ENCODE results near the gene POLE. TPM values are rescaled to one million over a fixed set of nuclear protein-coding genes. Genes with fewer than 3 reads are reported as not detected.

The POLE gene
- polyA plus RNA-seq, 6 donors from 2014 or later, result 1.7 to 8.2 (median 2.6) TPM; not detected in 1

DNA sequence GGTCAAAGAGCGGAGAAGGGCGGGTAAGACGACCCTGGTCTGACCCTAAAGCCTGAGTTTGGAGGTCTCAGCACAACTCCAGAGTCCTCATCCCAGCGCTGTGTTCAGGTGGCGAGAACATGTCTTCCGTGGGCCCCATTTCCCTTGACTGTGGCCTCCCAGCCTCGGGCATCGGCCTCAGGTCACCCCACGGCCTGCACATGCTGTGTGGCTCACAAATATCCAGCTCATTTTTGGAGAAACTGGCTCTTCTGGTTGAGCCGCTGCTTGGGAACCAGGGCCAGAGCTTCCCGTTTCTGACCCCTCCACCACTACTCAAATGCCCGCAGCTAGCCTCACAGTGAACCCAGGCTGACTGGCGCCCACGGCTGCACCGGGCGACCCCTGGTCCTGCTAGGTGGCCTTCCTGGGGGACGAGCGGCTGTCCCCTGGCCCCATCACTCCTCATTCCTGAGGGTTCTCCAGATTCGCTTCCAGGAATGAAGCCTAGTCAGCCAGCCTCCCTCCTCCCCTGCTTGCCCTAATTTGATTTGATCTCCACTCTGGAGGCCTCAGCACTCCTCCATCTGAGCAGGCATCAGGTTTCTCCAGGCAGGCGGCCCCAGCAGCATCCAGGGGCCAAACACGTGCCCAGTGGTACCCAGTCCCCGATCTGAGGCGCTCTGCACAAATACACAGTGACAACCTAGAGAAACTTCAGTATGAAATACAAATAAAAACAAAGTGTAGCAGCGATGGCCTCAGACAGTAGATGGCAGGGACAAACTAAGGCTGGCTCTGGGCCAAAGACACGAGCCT, 63.9 kb downstream of the POLE start:
- Mint-ChIP-seq H3K9me3 (no peaks in the 10 kb centered on the region), H3K4me1 (peaks cover 0 to 6% (median under 1%) of the 10 kb centered on the region in 3 donors), H3K27ac (peak overlapping the region in 1 of 6 donors; percentile 76), H3K27me3 (peaks cover 0 to 8% (median 2%) of the 10 kb centered on the region in 3 donors), H3K36me3 (peaks cover 0 to 9% of the 10 kb centered on the region in 2 donors), H3K4me3 (peak overlapping the region in 1 of 8 donors; percentile 63)
- no peak for ATAC-seq (ENCODE audit: low read depth in 2 of 2)
- DNase-seq, result no peak

- Mint-ChIP-seq H3K27ac (peak overlapping the region in 1 of 6 donors; percentile 76), H3K9me3 (peaks cover 0 to 7% (median 3%) of the 10 kb centered on the region in 7 donors), H3K27me3 (peaks cover 5 to 16% (median 9%) of the 10 kb centered on the region in 3 donors), H3K4me1 (peaks cover 6 to 13% (median 8%) of the 10 kb centered on the region in 3 donors), H3K4me3 (no peak overlapping the region), H3K36me3 (peaks cover 5 to 16% of the 10 kb centered on the region in 2 donors)
- no peak for DNase-seq
- no peak for ATAC-seq (ENCODE audit: low read depth in 2 of 2)
Measured at GRCh38 chr12:132622437-132623071, 64.6 kb downstream of the POLE start.

DNA sequence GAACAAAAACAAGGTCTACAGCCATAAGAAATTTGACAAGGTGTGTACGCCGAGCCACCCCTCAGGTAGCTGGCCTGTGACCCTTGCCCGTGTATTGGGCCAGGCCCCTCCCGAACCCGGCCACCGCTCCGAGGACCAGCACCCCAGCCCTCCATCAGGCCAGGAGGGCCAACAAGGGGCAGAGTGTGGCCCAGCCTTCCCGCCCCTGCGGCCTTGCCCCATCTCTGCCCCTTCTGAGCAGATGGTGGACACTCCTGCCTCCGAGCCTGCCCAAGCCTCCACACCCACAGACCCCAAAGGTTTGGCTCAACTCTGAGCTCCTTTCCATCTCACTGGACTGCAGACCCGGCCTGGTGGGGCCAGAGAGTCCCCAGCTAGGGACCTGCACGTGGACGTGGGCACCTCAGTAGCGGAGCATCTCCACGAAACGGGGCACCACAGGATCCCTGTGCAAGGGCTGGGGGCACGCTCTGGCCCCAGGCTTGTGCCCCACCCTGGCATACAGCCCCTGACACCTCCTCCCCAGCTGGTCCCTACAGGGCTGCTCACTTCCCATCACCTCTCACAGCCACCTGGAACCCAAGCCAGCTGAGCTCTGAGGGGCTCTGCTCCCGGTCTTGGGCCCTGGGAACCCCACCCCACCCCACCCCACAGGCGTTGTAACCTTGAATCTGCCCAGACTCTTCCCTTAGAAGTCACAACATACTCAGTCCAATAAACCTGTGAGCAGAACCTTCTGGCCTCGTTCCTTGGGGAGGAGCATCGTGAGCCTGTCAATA, 65.3 kb downstream of the POLE start:
- H3K27me3 Mint-ChIP-seq, result peaks cover 8 to 21% (median 15%) of the 10 kb centered on the region in 3 donors
- H3K36me3 Mint-ChIP-seq, result peaks cover 6 to 18% of the 10 kb centered on the region in 2 donors
- no peak for ATAC-seq (ENCODE audit: low read depth in 2 of 2)
- peaks cover 6 to 13% (median 9%) of the 10 kb centered on the region in 3 donors for H3K4me1 Mint-ChIP-seq
- peaks cover 0 to 14% (median 9%) of the 10 kb centered on the region in 7 donors for H3K9me3 Mint-ChIP-seq
- H3K27ac Mint-ChIP-seq, result no peak overlapping the region
- H3K4me3 Mint-ChIP-seq, result no peak overlapping the region
- DNase-seq, result no peak

GRCh38 chr12:132620899-132621656, 66.1 kb downstream of the POLE start:
- peak overlapping the region in 2 of 8 donors; percentile 15 to 44 for H3K4me3 Mint-ChIP-seq
- H3K9me3 Mint-ChIP-seq, result peaks cover 0 to 18% (median 9%) of the 10 kb centered on the region in 7 donors
- peaks cover 8 to 27% (median 20%) of the 10 kb centered on the region in 3 donors for H3K27me3 Mint-ChIP-seq
- H3K27ac Mint-ChIP-seq, result no peak overlapping the region
- DNase-seq (no peak), ATAC-seq (ENCODE audit: low read depth in 2 of 2) (no peak)
- H3K36me3 Mint-ChIP-seq, result peaks cover 6 to 18% of the 10 kb centered on the region in 2 donors
- H3K4me1 Mint-ChIP-seq, result peaks cover 6 to 13% (median 9%) of the 10 kb centered on the region in 3 donors

DNA sequence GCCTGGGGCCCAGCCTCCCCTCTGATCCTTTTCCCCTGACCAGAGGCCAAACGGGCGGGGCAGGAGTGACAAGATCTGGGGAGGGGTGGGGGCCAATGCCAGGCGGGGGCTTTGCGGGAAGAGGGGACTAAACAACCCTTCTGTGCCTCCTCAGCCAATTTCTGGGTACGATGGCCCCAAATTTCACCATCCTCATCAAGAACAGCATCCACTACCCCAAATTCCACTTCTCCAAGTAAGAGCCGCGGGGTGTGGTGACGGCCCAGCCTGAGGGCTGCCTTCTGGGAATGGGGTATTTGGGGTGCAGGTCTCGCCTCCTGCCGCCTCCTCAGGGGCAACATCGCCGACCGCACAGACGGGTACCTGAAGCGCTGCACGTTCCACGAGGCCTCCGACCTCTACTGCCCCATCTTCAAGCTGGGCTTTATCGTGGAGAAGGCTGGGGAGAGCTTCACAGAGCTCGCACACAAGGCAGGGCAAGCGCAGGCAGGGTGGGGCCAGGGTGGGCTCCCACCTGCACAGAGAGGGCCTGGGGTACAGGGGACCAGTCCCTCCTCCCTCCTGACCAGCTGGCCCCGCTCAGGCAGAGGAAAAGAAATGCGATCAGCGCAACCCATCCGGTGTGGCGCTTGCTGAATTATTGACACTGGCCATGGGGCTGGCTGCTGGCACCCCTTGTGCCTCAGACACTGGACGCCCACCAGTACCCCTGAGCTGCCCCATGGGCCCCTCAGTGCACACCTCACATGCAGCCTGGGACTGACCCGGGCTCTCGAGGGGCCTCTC, 66.8 kb downstream of the POLE start:
- peaks cover 13 to 35% (median 28%) of the 10 kb centered on the region in 3 donors for H3K27me3 Mint-ChIP-seq
- no peak overlapping the region for H3K4me3 Mint-ChIP-seq
- ATAC-seq (ENCODE audit: low read depth in 2 of 2), result no peak
- DNase-seq, result no peak
- H3K36me3 Mint-ChIP-seq, result peaks cover 6 to 15% of the 10 kb centered on the region in 2 donors
- no peak overlapping the region for H3K27ac Mint-ChIP-seq
- peaks cover 6 to 14% (median 13%) of the 10 kb centered on the region in 3 donors for H3K4me1 Mint-ChIP-seq
- H3K9me3 Mint-ChIP-seq, result peaks cover 0 to 22% (median 9%) of the 10 kb centered on the region in 7 donors

- ATAC-seq (ENCODE audit: low read depth in 2 of 2) (no peak), DNase-seq (no peak)
- Mint-ChIP-seq H3K27me3 (peaks cover 20 to 40% (median 33%) of the 10 kb centered on the region in 3 donors), H3K4me3 (no peak overlapping the region), H3K9me3 (peaks cover 0 to 22% (median 9%) of the 10 kb centered on the region in 7 donors), H3K27ac (no peak overlapping the region), H3K4me1 (peaks cover 11 to 21% (median 16%) of the 10 kb centered on the region in 3 donors), H3K36me3 (peaks cover 6 to 10% of the 10 kb centered on the region in 2 donors)
Measured at GRCh38 chr12:132619386-132620112, 67.6 kb downstream of the POLE start.

- Mint-ChIP-seq H3K4me1 (peaks cover 11 to 22% (median 16%) of the 10 kb centered on the region in 3 donors), H3K36me3 (peaks cover 6 to 10% of the 10 kb centered on the region in 2 donors), H3K27me3 (peaks cover 20 to 40% (median 33%) of the 10 kb centered on the region in 3 donors), H3K27ac (no peak overlapping the region), H3K9me3 (peaks cover 0 to 22% (median 9%) of the 10 kb centered on the region in 7 donors), H3K4me3 (no peak overlapping the region)
- no peak for DNase-seq
- no peak for ATAC-seq (ENCODE audit: low read depth in 2 of 2)
Measured at GRCh38 chr12:132619071-132619385, 68.1 kb downstream of the POLE start.

GRCh38 chr12:132618683-132619043, 68.5 kb downstream of the POLE start, which contains the start of gene P2RX2:
P2RX2 (plus strand) TSS chr12:132618776; CDS start chr12:132618817, 41 bp downstream.
- peaks cover 0 to 22% (median 9%) of the 10 kb centered on the region in 7 donors for H3K9me3 Mint-ChIP-seq
- ATAC-seq (ENCODE audit: low read depth in 2 of 2) (no peak), DNase-seq (no peak)
- peaks cover 20 to 40% (median 33%) of the 10 kb centered on the region in 3 donors for H3K27me3 Mint-ChIP-seq
- H3K4me1 Mint-ChIP-seq, result peaks cover 11 to 22% (median 16%) of the 10 kb centered on the region in 3 donors
- no peak within 1 kb of the TSS for H3K27ac Mint-ChIP-seq
- H3K4me3 Mint-ChIP-seq, result peak within 1 kb of the TSS in 7 of 8 donors; percentile 38 to 83 (median 66)
- peaks cover 6 to 10% of the 10 kb centered on the region in 2 donors for H3K36me3 Mint-ChIP-seq

GRCh38 chr12:132617822-132618682, 69.1 kb downstream of the POLE start:
- peaks cover 11 to 22% (median 16%) of the 10 kb centered on the region in 3 donors for H3K4me1 Mint-ChIP-seq
- ATAC-seq (ENCODE audit: low read depth in 2 of 2) (no peak), DNase-seq (no peak)
- peaks cover 20 to 40% (median 33%) of the 10 kb centered on the region in 3 donors for H3K27me3 Mint-ChIP-seq
- H3K27ac Mint-ChIP-seq, result no peak overlapping the region
- peaks cover 0 to 22% (median 9%) of the 10 kb centered on the region in 7 donors for H3K9me3 Mint-ChIP-seq
- peak overlapping the region in 7 of 8 donors; percentile 38 to 83 (median 66) for H3K4me3 Mint-ChIP-seq
- peaks cover 6 to 10% of the 10 kb centered on the region in 2 donors for H3K36me3 Mint-ChIP-seq

GRCh38 chr12:132617135-132617701, 69.9 kb downstream of the POLE start:
- Mint-ChIP-seq H3K36me3 (peaks cover 6 to 10% of the 10 kb centered on the region in 2 donors), H3K9me3 (peaks cover 0 to 22% (median 9%) of the 10 kb centered on the region in 7 donors), H3K4me3 (peak overlapping the region in 3 of 8 donors; percentile 50 to 83 (median 58)), H3K27ac (no peak overlapping the region), H3K4me1 (peaks cover 10 to 22% (median 11%) of the 10 kb centered on the region in 3 donors), H3K27me3 (peaks cover 20 to 40% (median 33%) of the 10 kb centered on the region in 3 donors)
- ATAC-seq (ENCODE audit: low read depth in 2 of 2), result no peak
- no peak for DNase-seq

All from naive B cell (primary cell).